ENCODE results near the gene RDM1.

GRCh38 chr17:35949401-35949800, 18.8 kb upstream of the RDM1 start:
- TF ChIP-seq CTCF (IDR thresholded peaks at IDR 0.05) (no peak), RFX5 (IDR thresholded peaks at IDR 0.05; ENCODE audit: low read length) (no peak), GABPA (IDR thresholded peaks at IDR 0.05; ENCODE audit: low read depth) (no peak)
